HUES48 (cell line): ENCODE data around the gene NAPG.

Experiments used
- H3K27ac ChIP-seq: one replicate; pipeline ENCODE4 v1.7.0; 2013; ENCODE audit warnings: low read depth, low read length, inconsistent platforms
- H3K27me3 ChIP-seq: 2 replicates; pipeline ENCODE4 v1.6.1; 2013; ENCODE audit warnings: mild to moderate bottlenecking, low read length; ENCODE audit not compliant: control insufficient read depth, insufficient read depth
- H3K36me3 ChIP-seq: 2 replicates; pipeline ENCODE4 v1.6.1; 2013; ENCODE audit warnings: low read length; ENCODE audit not compliant: control insufficient read depth, insufficient read depth
- H3K4me1 ChIP-seq: 2 replicates; pipeline ENCODE4 v1.6.1; 2013; ENCODE audit warnings: mild to moderate bottlenecking, low read length; ENCODE audit not compliant: control insufficient read depth, insufficient read depth
- H3K4me3 ChIP-seq: 2 replicates; pipeline ENCODE4 v1.5.1; 2013; ENCODE audit warnings: mild to moderate bottlenecking, low read depth, low read length
- H3K9ac ChIP-seq: 2 replicates; pipeline ENCODE4 v1.6.1; 2013; ENCODE audit warnings: mild to moderate bottlenecking, low read depth, low read length, moderate library complexity
- H3K9me3 ChIP-seq: 2 replicates; pipeline ENCODE4 v1.6.1; 2013; ENCODE audit warnings: low read length; ENCODE audit not compliant: control insufficient read depth, insufficient read depth

Gene NAPG

GRCh38 chr18:10514601-10515000 is 11.2 kb upstream of the NAPG start:
- Histone ChIP-seq H3K27me3 (no peaks in the 10 kb centered on the region), H3K27ac (no peak overlapping the region), H3K4me3 (no peak overlapping the region), H3K9me3 (no peaks in the 10 kb centered on the region), H3K9ac (no peak overlapping the region), H3K36me3 (no peaks in the 10 kb centered on the region), H3K4me1 (no peaks in the 10 kb centered on the region)

GRCh38 chr18:10515456-10515855 is 10.4 kb upstream of the NAPG start:
- H3K36me3 ChIP-seq: no peaks in the 10 kb centered on the region
- H3K9me3 ChIP-seq: no peaks in the 10 kb centered on the region
- H3K4me1 ChIP-seq: no peaks in the 10 kb centered on the region
- no peaks in the 10 kb centered on the region for H3K27me3 ChIP-seq
- H3K4me3 ChIP-seq: no peak overlapping the region
- H3K27ac ChIP-seq: no peak overlapping the region
- H3K9ac ChIP-seq: no peak overlapping the region

DNA sequence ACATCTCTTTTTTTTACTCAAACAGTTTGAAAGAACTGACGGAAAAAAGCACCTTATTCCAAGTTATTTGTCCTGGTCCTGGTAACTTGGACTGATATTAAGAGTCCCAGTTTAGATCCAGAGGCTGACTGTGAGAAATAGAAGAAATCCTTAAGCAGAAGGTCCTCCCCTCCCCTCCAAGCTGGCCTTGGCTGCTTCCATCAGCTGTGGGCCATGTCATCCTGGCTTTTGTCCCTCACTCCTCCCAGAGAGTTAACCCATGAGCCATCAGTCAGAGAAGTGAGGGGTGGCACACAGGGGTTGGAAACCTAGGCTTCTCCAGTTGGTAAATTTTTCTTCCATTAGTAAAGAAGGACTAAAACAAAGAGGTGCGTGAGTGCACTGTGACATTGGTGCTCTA is 9.7 kb upstream of the NAPG start:
- Histone ChIP-seq H3K4me3 (no peak overlapping the region), H3K4me1 (no peaks in the 10 kb centered on the region), H3K27ac (no peak overlapping the region), H3K36me3 (no peaks in the 10 kb centered on the region), H3K9ac (no peak overlapping the region), H3K27me3 (no peaks in the 10 kb centered on the region), H3K9me3 (no peaks in the 10 kb centered on the region)

GRCh38 chr18:10518595-10519255 is 7.1 kb upstream of the NAPG start:
- H3K4me3 ChIP-seq: no peak overlapping the region
- H3K36me3 ChIP-seq: no peaks in the 10 kb centered on the region
- H3K4me1 ChIP-seq: peaks cover 5% of the 10 kb centered on the region; the same call in 1 of the 2 replicates
- H3K9ac ChIP-seq: no peak overlapping the region
- no peak overlapping the region for H3K27ac ChIP-seq
- no peaks in the 10 kb centered on the region for H3K9me3 ChIP-seq
- H3K27me3 ChIP-seq: no peaks in the 10 kb centered on the region

- H3K36me3 ChIP-seq: no peaks in the 10 kb centered on the region
- H3K27ac ChIP-seq: no peak overlapping the region
- H3K4me3 ChIP-seq: no peak overlapping the region
- peaks cover 7% of the 10 kb centered on the region; the same call in 1 of the 2 replicates for H3K4me1 ChIP-seq
- no peaks in the 10 kb centered on the region for H3K27me3 ChIP-seq
- no peaks in the 10 kb centered on the region for H3K9me3 ChIP-seq
- H3K9ac ChIP-seq: no peak overlapping the region
Measured at GRCh38 chr18:10519366-10519765, 6.5 kb upstream of the NAPG start.

GRCh38 chr18:10519999-10520935 is 5.6 kb upstream of the NAPG start:
- Histone ChIP-seq H3K27ac (no peak overlapping the region), H3K4me1 (peaks cover 7% of the 10 kb centered on the region), H3K9ac (no peak overlapping the region), H3K4me3 (no peak overlapping the region), H3K9me3 (no peaks in the 10 kb centered on the region), H3K27me3 (no peaks in the 10 kb centered on the region), H3K36me3 (no peaks in the 10 kb centered on the region)

DNA sequence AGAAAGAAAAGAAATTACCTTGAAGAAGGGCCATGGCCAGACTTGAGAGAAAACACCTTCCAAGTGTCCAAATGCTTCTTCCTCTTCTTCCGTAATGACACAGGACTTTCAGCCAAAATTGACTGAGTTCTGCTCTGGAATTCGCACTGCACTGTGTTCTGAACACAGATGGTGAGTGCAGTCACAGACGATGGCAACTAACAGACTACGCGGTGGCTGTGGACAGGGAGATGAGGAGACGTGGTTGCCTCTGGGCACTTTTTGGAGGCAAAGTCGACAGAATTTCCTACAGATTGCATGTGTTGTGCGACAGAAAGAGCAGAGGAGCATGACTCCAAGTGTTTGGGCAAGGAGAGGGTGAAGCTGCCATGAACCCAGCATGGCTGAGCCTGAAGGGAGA is 4.3 kb upstream of the NAPG start:
- no peak overlapping the region for H3K4me3 ChIP-seq
- no peak overlapping the region for H3K9ac ChIP-seq
- H3K27me3 ChIP-seq: no peaks in the 10 kb centered on the region

DNA sequence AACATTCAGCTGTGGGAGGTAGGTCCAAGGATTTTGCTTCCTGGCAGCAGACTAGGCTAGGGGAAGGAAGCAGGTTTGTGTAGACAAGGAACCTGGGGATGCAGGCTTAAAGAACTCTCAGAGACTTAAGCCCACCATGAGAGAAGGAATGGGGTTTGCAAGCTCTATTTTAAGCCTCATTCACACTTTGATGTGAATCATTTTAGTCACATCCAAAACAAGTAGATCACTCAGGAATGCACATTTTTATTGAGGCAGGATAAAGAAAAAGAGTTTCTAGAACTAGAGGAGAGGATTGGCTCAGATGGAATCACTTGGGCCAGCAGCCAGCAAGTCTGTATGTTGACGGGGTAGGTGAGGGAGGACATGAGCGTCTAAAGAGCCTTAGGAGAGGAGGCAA is 3.3 kb upstream of the NAPG start:
- Histone ChIP-seq H3K9me3 (no peaks in the 10 kb centered on the region), H3K4me3 (no peak overlapping the region), H3K27ac (no peak overlapping the region), H3K27me3 (no peaks in the 10 kb centered on the region), H3K36me3 (no peaks in the 10 kb centered on the region), H3K9ac (no peak overlapping the region), H3K4me1 (peaks cover 14% of the 10 kb centered on the region)

More for the DNA sequence above, 4.3 kb upstream of the NAPG start:
- H3K4me1 ChIP-seq: peaks cover 10% of the 10 kb centered on the region
- H3K36me3 ChIP-seq: no peaks in the 10 kb centered on the region
- no peak overlapping the region for H3K27ac ChIP-seq
- H3K9me3 ChIP-seq: no peaks in the 10 kb centered on the region

GRCh38 chr18:10523544-10523943 is 2.3 kb upstream of the NAPG start:
- Histone ChIP-seq H3K27ac (no peak overlapping the region), H3K4me3 (no peak overlapping the region), H3K4me1 (peaks cover 14% of the 10 kb centered on the region), H3K36me3 (no peaks in the 10 kb centered on the region), H3K27me3 (no peaks in the 10 kb centered on the region), H3K9ac (no peak overlapping the region), H3K9me3 (no peaks in the 10 kb centered on the region)

DNA sequence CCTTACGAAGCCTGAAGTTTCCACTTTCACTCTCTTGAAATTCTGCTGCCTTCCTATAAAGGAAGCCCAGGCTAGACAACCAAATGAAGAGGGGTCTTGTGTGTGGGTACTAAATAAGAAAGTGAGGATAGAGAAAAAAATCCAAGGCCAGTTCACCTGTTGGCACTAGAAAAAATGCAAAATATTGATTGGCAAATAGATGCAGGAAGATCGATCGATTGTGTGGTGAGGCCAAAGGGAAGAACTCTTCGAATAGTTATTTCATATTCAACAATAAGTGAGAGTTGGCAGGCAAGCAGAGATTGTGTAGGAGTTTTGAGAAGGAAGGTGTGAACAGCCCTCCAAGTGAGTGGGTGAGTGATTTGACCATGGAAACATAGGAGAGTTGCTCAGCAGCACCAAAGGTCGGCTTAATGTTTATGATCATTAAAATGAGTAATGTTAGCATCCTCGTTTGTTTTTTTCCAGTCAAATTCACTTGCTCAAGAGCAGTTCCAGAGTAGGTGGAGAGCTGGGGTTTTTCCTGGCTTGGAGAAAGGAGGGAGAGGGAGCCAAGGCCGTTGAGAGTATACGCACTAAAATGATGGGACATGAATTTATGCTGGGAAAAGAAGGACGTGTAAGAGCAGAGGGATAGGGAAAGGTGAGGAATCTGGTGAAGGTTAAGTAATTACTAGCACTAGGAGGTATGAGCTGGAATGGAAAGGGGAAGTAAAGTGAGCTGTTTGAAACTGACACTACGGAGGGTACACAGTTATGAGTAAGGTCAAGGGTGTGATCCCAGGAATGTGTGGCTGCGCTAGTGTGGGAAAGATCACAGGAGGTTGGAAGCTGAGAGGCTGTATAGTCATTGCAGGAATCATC is 1.1 kb upstream of the NAPG start:
- Histone ChIP-seq H3K27ac (no peak overlapping the region), H3K4me1 (peaks cover 14% of the 10 kb centered on the region), H3K36me3 (no peaks in the 10 kb centered on the region), H3K4me3 (no peak overlapping the region), H3K27me3 (no peaks in the 10 kb centered on the region), H3K9me3 (no peaks in the 10 kb centered on the region), H3K9ac (no peak overlapping the region)
